Tibial nerve (tissue), 4 donors: ENCODE data around the gene NUP210. TPM values are rescaled to one million over a fixed set of nuclear protein-coding genes. Genes with fewer than 3 reads are reported as not detected.

Experiments used
- DNase-seq, 2 donors: peaks; one replicate each; pipeline ENCODE4 v3.0.0-alpha.2; 2019; ENCODE audit warnings: low spot score in 2 of 2
- H3K27ac ChIP-seq, 4 donors: fragments of 200-600 bp; sonication (generic) in 3 of 4; one replicate each; pipeline ENCODE4 v1.5.1; 2017 to 2019; ENCODE audit warnings: mild to moderate bottlenecking in 1 of 4
- H3K27me3 ChIP-seq, 2 donors: fragments of 200-600 bp; sonication (generic) in 1 of 2; one replicate each; pipeline versions ENCODE4 v1.5.1 to v1.6.0; 2017 to 2019
- H3K36me3 ChIP-seq, 3 donors: fragments of 200-600 bp; sonication (generic); one replicate each; pipeline ENCODE4 v1.5.1; 2018 to 2019
- H3K4me1 ChIP-seq, 4 donors: fragments of 200-600 bp; sonication (generic) in 3 of 4; one replicate each; pipeline ENCODE4 v1.5.1; 2017 to 2019
- H3K4me3 ChIP-seq, 4 donors: fragments of 200-600 bp; sonication (generic) in 3 of 4; one replicate each; pipeline ENCODE4 v1.5.1; 2017 to 2019; ENCODE audit warnings: mild to moderate bottlenecking in 1 of 4, moderate library complexity in 1 of 4
- H3K9me3 ChIP-seq, 4 donors: fragments of 200-600 bp; sonication (generic) in 3 of 4; one replicate each; pipeline ENCODE4 v1.5.1; 2017 to 2019
- EP300 ChIP-seq, 2 donors: sonication (generic); formaldehyde crosslinking; IDR thresholded peaks; one replicate each; pipeline ENCODE4 v1.6.1; 2017; ENCODE audit warnings: antibody characterized with exemption in 2 of 2, mild to moderate bottlenecking in 1 of 2
- POLR2A ChIP-seq, 2 donors: fragments of 450-650 bp; IDR thresholded peaks; one replicate each; pipeline ENCODE4 v1.6.1; 2017; ENCODE audit warnings: antibody characterized with exemption in 2 of 2, mild to moderate bottlenecking in 2 of 2, moderate library complexity in 2 of 2
- WGBS, 2 donors: methylation state at CpG; one replicate each; pipeline ENCODE4 v1.1.5; 2018; 5-methylcytosine and 5-hydroxymethylcytosine counted together
- total RNA-seq, 4 donors: library from RNA; depleted of rRNA; stranded (reverse); fragments of >200 nt; gene quantifications; one replicate each; pipeline ENCODE4 v1.1.0, GENCODE V29; 2016
- TF ChIP-seq, protein P1 (sequence below), 5 experiments: fragments of 200-600 bp in 3 of 5; fragments of 450-650 bp in 2 of 5; sonication (generic) in 3 of 5; IDR thresholded peaks; one replicate each; pipeline ENCODE4 v1.5.1; 2016 to 2019; ENCODE audit warnings: antibody characterized with exemption in 5 of 5, mild to moderate bottlenecking in 3 of 5, moderate library complexity in 2 of 5

Gene NUP210
- total RNA-seq, 4 donors from 2014 or later: 1.3 to 9.3 (median 2.0) TPM

DNA sequence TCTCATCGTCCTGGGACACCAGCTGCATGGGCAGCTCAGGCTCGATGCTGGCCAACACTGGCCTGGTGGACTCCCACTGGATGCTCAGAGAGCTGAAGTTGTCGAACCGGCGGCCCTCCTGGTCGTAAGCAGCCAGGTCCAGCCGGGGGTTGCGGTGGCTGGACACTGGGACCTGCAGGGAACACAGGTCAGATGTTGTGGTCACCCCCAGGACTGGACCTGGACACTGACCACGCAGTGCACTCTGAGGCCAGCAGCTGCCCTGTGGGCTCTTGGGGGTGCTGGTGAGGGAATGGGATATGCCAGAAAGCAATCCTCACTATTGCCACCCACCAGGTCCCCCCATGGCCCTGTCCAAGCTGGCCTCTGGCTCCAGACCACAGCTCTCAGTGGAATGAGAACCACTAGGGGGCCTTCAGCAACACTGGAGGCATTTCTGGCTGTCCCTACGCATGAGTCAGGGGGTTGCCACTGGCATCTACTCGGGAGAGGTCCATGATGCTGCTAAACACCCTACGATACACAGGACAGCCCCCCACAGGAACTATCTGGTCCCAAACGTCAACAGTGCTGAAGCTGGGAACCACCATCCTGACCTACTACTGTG, 66.1 kb downstream of the NUP210 start:
- TF ChIP-seq, protein P1, sequence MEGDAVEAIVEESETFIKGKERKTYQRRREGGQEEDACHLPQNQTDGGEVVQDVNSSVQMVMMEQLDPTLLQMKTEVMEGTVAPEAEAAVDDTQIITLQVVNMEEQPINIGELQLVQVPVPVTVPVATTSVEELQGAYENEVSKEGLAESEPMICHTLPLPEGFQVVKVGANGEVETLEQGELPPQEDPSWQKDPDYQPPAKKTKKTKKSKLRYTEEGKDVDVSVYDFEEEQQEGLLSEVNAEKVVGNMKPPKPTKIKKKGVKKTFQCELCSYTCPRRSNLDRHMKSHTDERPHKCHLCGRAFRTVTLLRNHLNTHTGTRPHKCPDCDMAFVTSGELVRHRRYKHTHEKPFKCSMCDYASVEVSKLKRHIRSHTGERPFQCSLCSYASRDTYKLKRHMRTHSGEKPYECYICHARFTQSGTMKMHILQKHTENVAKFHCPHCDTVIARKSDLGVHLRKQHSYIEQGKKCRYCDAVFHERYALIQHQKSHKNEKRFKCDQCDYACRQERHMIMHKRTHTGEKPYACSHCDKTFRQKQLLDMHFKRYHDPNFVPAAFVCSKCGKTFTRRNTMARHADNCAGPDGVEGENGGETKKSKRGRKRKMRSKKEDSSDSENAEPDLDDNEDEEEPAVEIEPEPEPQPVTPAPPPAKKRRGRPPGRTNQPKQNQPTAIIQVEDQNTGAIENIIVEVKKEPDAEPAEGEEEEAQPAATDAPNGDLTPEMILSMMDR (IDR thresholded peaks at IDR 0.05): no peak
- TF ChIP-seq POLR2A (IDR thresholded peaks at IDR 0.05) (no peak), EP300 (IDR thresholded peaks at IDR 0.05) (no peak)
- 67 to 69% methylated on average over 5 to 6 of the region's 13 CpGs for WGBS, 2 donors
- DNase-seq: no peak
- Histone ChIP-seq H3K4me1 (peaks cover 0 to 6% (median 0%) of the 10 kb centered on the region in 4 donors), H3K27me3 (no peaks in the 10 kb centered on the region), H3K27ac (no peak overlapping the region), H3K4me3 (no peak overlapping the region), H3K9me3 (no peaks in the 10 kb centered on the region), H3K36me3 (peaks cover 0 to 66% (median 0%) of the 10 kb centered on the region in 3 donors)

DNA sequence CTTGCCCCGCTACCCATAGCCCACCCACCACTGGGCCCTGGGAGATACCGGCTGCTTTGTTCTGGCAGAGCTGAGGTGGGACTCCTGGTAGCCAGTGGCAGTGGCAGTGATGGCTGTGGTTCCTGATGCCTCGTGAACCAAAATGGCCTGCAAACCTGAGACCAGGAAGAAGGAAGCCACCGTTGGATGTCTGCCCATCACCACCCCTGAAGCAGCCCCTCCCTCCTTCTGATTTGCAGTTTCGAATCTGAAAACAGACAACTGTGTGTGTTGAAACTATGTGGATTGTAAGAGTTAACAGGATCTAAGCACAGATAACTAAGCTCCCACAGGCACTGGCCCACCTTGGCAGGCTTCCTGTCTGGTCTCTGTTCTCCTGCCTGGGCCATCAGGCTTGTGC, 66.6 kb downstream of the NUP210 start:
- DNase-seq: no peak
- Histone ChIP-seq H3K4me3 (no peak overlapping the region), H3K27ac (no peak overlapping the region), H3K36me3 (peaks cover 0 to 61% (median 0%) of the 10 kb centered on the region in 3 donors), H3K4me1 (peaks cover 0 to 11% (median 0%) of the 10 kb centered on the region in 4 donors), H3K27me3 (no peaks in the 10 kb centered on the region), H3K9me3 (no peaks in the 10 kb centered on the region)
- TF ChIP-seq POLR2A (IDR thresholded peaks at IDR 0.05): no peak
- TF ChIP-seq EP300 (IDR thresholded peaks at IDR 0.05): no peak
- TF ChIP-seq, protein P1 (IDR thresholded peaks at IDR 0.05): no peak
- WGBS, 2 donors: 91 to 93% methylated on average over 2 to 4 of the region's 5 CpGs

DNA sequence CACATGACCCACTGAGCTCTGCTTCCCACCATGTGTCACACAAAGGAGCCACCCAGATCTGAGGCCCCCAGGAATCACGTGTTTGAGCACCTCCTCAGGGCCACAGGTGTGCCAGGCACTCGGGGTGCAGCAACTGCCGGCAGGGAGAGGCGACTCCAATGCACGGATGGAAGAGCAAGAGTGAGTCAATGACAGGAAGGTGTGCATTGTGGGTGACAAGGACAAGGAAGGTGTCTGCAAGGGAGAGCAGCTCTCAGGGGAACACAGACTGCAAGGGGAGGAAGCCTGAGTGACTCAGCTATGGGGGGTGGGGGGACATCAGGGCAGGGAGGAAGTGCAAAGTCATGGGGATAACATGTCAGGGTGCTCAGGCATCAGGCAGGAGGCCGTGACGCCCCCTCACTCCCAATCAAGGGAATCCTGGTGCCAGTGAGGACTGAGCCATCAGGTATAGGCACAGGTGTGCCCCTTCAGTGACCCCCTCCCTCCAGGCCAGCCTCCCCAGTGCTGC, 67.4 kb downstream of the NUP210 start:
- Histone ChIP-seq H3K9me3 (no peaks in the 10 kb centered on the region), H3K27ac (no peak overlapping the region), H3K36me3 (peaks cover 0 to 53% (median 0%) of the 10 kb centered on the region in 3 donors), H3K4me1 (peaks cover 0 to 11% (median 0%) of the 10 kb centered on the region in 4 donors), H3K4me3 (no peak overlapping the region), H3K27me3 (no peaks in the 10 kb centered on the region)
- no peak for DNase-seq
- WGBS, 2 donors: 70 to 90% methylated on average over 4 to 7 of the region's 7 CpGs
- TF ChIP-seq, protein P1 (IDR thresholded peaks at IDR 0.05): no peak
- TF ChIP-seq POLR2A (IDR thresholded peaks at IDR 0.05) (no peak), EP300 (IDR thresholded peaks at IDR 0.05) (no peak)

DNA sequence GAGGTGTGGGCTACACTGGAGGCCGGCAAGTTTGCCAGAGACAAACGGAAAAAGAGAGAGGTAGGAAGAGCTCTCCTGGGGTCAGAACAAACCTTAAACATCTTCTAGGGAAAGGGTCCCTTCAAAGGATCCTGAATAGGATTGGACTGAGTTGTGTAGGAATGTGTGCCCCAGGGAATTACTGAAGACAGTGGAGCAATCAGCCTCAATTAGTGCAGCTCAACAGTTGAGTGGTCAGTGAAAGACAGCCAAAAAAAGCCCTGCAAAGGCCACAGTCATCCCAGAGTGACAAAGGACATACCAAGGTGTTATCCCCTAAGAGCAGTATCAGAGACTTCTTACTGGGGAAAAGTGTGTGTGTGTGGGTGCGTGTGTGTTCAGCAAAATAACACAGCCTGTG, 70.3 kb downstream of the NUP210 start:
- Histone ChIP-seq H3K4me3 (no peak overlapping the region), H3K36me3 (peaks cover 0 to 39% (median 0%) of the 10 kb centered on the region in 3 donors), H3K9me3 (no peaks in the 10 kb centered on the region), H3K27me3 (no peaks in the 10 kb centered on the region), H3K27ac (no peak overlapping the region), H3K4me1 (peaks cover 0 to 18% (median 0%) of the 10 kb centered on the region in 4 donors)
- 74 to 81% methylated on average over 3 of the region's 3 CpGs for WGBS, 2 donors
- no peak for DNase-seq
- no peak for TF ChIP-seq EP300 (IDR thresholded peaks at IDR 0.05)

DNA sequence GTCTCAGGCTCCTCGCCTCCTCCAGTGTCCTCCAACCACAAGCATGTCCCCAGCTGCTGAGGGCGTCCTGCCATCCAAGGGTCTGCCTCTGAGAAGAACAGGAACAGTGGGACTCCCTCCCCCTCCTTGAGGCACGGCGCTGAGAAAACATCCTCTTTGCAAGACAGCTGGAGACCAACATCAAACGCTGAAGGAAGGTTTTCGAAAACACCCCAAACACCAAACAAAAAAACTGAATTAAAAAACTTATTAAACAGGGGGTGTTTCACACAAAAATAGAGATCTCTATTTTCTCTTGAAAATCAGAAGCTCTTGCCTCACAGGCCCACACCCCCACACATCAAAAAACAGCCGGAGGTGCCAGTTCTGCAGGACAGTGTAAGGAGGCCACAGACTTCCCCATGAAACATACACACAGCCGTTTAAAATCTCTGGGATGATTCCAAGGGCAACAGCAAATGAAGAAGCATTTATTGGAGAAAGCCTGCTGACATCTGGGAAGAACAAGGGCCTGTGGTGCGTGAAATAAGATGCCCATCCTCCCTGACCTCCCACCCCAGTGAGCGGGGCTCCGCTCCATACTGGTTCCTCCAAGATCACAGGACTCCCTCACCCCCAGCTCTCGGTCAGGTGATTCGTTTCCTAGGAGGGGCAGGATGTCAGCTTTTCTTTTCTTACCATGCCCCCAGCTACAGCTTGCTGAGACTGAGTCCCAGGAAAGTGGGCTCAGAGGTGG, 71.3 kb downstream of the NUP210 start:
- H3K36me3 ChIP-seq: peaks cover 0 to 35% (median 0%) of the 10 kb centered on the region in 3 donors
- no peak overlapping the region for H3K27ac ChIP-seq
- H3K9me3 ChIP-seq: no peaks in the 10 kb centered on the region
- no peak overlapping the region for H3K4me3 ChIP-seq
- H3K27me3 ChIP-seq: no peaks in the 10 kb centered on the region
- H3K4me1 ChIP-seq: peaks cover 0 to 18% (median 0%) of the 10 kb centered on the region in 4 donors
- no peak for DNase-seq
- 47 to 50% methylated on average over 13 of the region's 13 CpGs for WGBS, 2 donors
- TF ChIP-seq EP300 (IDR thresholded peaks at IDR 0.05): no peak
- TF ChIP-seq, protein P1 (IDR thresholded peaks at IDR 0.05): no peak
- no peak for TF ChIP-seq POLR2A (IDR thresholded peaks at IDR 0.05)
